K562 (cell line): Measurements from ENCODE around the gene PTPRC. TPM values are rescaled to one million over a fixed set of nuclear protein-coding genes. Genes with fewer than 3 reads are reported as not detected.

Experiments
- BCL6 ChIP-seq: fragments of 250-450 bp; sonication (Bioruptor Pico); IDR thresholded peaks from 2 replicates; pipeline ENCODE4 v1.4.0; 2020
- CBX2 ChIP-seq: fragments of 200-600 bp; sonication (generic); IDR thresholded peaks from one replicate; pipeline ENCODE4 v1.6.1; 2012; ENCODE audit warnings: mild to moderate bottlenecking, low read length, inconsistent platforms; ENCODE audit not compliant: insufficient read depth, poor library complexity, severe bottlenecking
- CC2D1A ChIP-seq: fragments of 450-650 bp; IDR thresholded peaks from 2 replicates; pipeline ENCODE4 v1.6.1; 2017; ENCODE audit warnings: mild to moderate bottlenecking
- FOXJ3 ChIP-seq: sonication (generic); formaldehyde crosslinking; IDR thresholded peaks from 2 replicates; pipeline ENCODE4 v1.4.0; 2020; ENCODE audit warnings: mild to moderate bottlenecking, missing genetic modification reagents
- GATA2 ChIP-seq: sonication (generic); formaldehyde crosslinking; IDR thresholded peaks from 2 replicates; pipeline ENCODE4 v1.4.0; 2020; ENCODE audit warnings: mild to moderate bottlenecking, missing genetic modification reagents
- GATAD2B ChIP-seq: fragments of 450-650 bp; IDR thresholded peaks from 2 replicates; pipeline ENCODE4 v1.6.1; 2017; ENCODE audit warnings: mild to moderate bottlenecking, borderline replicate concordance
- HDAC6 ChIP-seq: IDR thresholded peaks from 2 replicates; pipeline ENCODE4 v1.6.1; 2012; ENCODE audit warnings: low read depth, mild to moderate bottlenecking, control low read depth, inconsistent platforms, low read length, moderate library complexity
- L3MBTL2 ChIP-seq: fragments of 450-650 bp; IDR thresholded peaks from 2 replicates; pipeline ENCODE4 v1.6.1; 2016; ENCODE audit warnings: mild to moderate bottlenecking, moderate library complexity
- MYC ChIP-seq, 2 experiments: fragments of 250-450 bp in 1 of 2; sonication (Bioruptor Pico) in 1 of 2; IDR thresholded peaks; 2 replicates each; pipeline versions ENCODE4 v1.5.1 to v1.6.1; 2012 to 2021; ENCODE audit warnings: low read depth in 2 of 2, borderline replicate concordance in 1 of 2, improper control_type of control experiment in 1 of 2, low read length in 1 of 2, mild to moderate bottlenecking in 1 of 2, moderate library complexity in 1 of 2
- NEUROD1 ChIP-seq: fragments of 150-350 bp; IDR thresholded peaks from 2 replicates; pipeline ENCODE4 v1.6.1; 2014; ENCODE audit warnings: borderline replicate concordance, low read length, low read depth; ENCODE audit not compliant: partially characterized antibody
- NFE2 ChIP-seq: IDR thresholded peaks from 2 replicates; pipeline ENCODE4 v1.6.1; 2014; ENCODE audit warnings: antibody characterized with exemption, low read depth
- POLR2H ChIP-seq: IDR thresholded peaks from 2 replicates; pipeline ENCODE4 v1.6.1; 2016; ENCODE audit warnings: missing genetic modification characterization, low read depth, mild to moderate bottlenecking, control low read depth, missing compliant biosample characterization, moderate library complexity
- PTBP1 ChIP-seq: fragments of 200-400 bp; formaldehyde crosslinking; IDR thresholded peaks from 2 replicates; pipeline ENCODE4 v1.6.1; 2017; ENCODE audit warnings: low read depth, low read length
- RFX7 ChIP-seq: fragments of 250-450 bp; sonication (Bioruptor Pico); IDR thresholded peaks from 2 replicates; pipeline ENCODE4 v1.5.1; 2021; ENCODE audit warnings: mild to moderate bottlenecking
- STAG1 ChIP-seq: sonication (generic); formaldehyde crosslinking; IDR thresholded peaks from 2 replicates; pipeline ENCODE4 v1.5.0; 2020; ENCODE audit warnings: missing genetic modification reagents, borderline replicate concordance
- TEAD4 ChIP-seq, 2 experiments: sonication (generic) in 1 of 2; formaldehyde crosslinking in 1 of 2; IDR thresholded peaks; 2 replicates each; pipeline versions ENCODE4 v1.6.1 to v1.8.0; 2012 to 2022; ENCODE audit warnings: borderline replicate concordance in 1 of 2, inconsistent platforms in 1 of 2, low read length in 1 of 2, mild to moderate bottlenecking in 1 of 2, missing genetic modification reagents in 1 of 2
- TFAP4 ChIP-seq: sonication (generic); formaldehyde crosslinking; IDR thresholded peaks from 2 replicates; pipeline ENCODE4 v1.8.0; 2022; ENCODE audit warnings: missing genetic modification reagents, mild to moderate bottlenecking, moderate library complexity, borderline replicate concordance
- TOE1 ChIP-seq, 2 experiments: fragments of 450-650 bp in 1 of 2; sonication (generic) in 1 of 2; formaldehyde crosslinking in 1 of 2; IDR thresholded peaks; 2 replicates each; pipeline versions ENCODE4 v1.7.1 to v1.8.0; 2016 to 2022; ENCODE audit warnings: borderline replicate concordance in 2 of 2, mild to moderate bottlenecking in 2 of 2, antibody characterized with exemption in 1 of 2, inconsistent platforms in 1 of 2, low read depth in 1 of 2, missing genetic modification reagents in 1 of 2, moderate library complexity in 1 of 2
- TSC22D4 ChIP-seq: fragments of 450-650 bp; IDR thresholded peaks from 2 replicates; pipeline ENCODE4 v1.6.1; 2016; ENCODE audit warnings: missing genetic modification characterization, missing biosample characterization, control low read depth
- ZC3H8 ChIP-seq: fragments of 450-650 bp; IDR thresholded peaks from 2 replicates; pipeline ENCODE4 v1.6.1; 2017
- ZNF165 ChIP-seq: fragments of 250-450 bp; sonication (Bioruptor Pico); IDR thresholded peaks from 2 replicates; pipeline ENCODE4 v1.4.0; 2020; ENCODE audit warnings: borderline replicate concordance
- ZNF408 ChIP-seq: fragments of 250-450 bp; sonication (Bioruptor Pico); IDR thresholded peaks from 2 replicates; pipeline ENCODE4 v1.4.0; 2020; ENCODE audit warnings: low read depth, mild to moderate bottlenecking, moderate library complexity
- ZNF507 ChIP-seq: conservative IDR thresholded peaks from 2 replicates; pipeline ENCODE4 v1.6.1; 2017; ENCODE audit warnings: missing genetic modification characterization, missing compliant biosample characterization
- ZNF57 ChIP-seq: fragments of 450-650 bp; formaldehyde crosslinking; IDR thresholded peaks from 2 replicates; pipeline ENCODE4 v1.4.0; 2020; ENCODE audit warnings: mild to moderate bottlenecking, moderate library complexity
- ZNF586 ChIP-seq: fragments of 450-650 bp; formaldehyde crosslinking; conservative IDR thresholded peaks from 2 replicates; pipeline ENCODE4 v1.4.0; 2020; ENCODE audit warnings: mild to moderate bottlenecking, moderate library complexity
- polyA plus RNA-seq, 8 experiments: library from polyadenylated mRNA; depleted of rRNA in 4 of 8; stranded (reverse) in 5 of 8; unstranded in 3 of 8; fragments of >200 nt; fragmentation: Nextera tagmentation in 2 of 8; fragmentation: Illumina TruSeq in 1 of 8; extraction: Ambion mirVana in 2 of 8; extraction: Trizol in 1 of 8; gene quantifications; 2 replicates each; pipeline versions ENCODE4 v1.2.1 to v1.2.3, GENCODE V29; 2011 to 2014; ENCODE audit warnings: inconsistent platforms in 1 of 8, missing spikeins in 1 of 8
- total RNA-seq, 7 experiments: library from RNA; depleted of rRNA in 6 of 7; stranded (reverse); fragments of >200 nt in 6 of 7; fragmentation: Illumina TruSeq in 2 of 7; extraction: Trizol in 2 of 7; gene quantifications; 2 replicates each; pipeline versions ENCODE4 v1.2.1 to v1.2.3, GENCODE V29; 2011 to 2021; ENCODE audit warnings: low replicate concordance in 1 of 7
- TF ChIP-seq, protein P1 (sequence below): fragments of 250-450 bp; sonication (Bioruptor Pico); IDR thresholded peaks from 2 replicates; pipeline ENCODE4 v1.8.0; 2022; ENCODE audit warnings: inconsistent platforms, mild to moderate bottlenecking, moderate library complexity, borderline replicate concordance

PTPRC gene
- total and polyA plus RNA-seq, 9 of the 15 experiments (the other 6 are each of a cell fraction or from before 2014, with no cell fraction given), result 7.1 to 107 (median 62.9) TPM

DNA sequence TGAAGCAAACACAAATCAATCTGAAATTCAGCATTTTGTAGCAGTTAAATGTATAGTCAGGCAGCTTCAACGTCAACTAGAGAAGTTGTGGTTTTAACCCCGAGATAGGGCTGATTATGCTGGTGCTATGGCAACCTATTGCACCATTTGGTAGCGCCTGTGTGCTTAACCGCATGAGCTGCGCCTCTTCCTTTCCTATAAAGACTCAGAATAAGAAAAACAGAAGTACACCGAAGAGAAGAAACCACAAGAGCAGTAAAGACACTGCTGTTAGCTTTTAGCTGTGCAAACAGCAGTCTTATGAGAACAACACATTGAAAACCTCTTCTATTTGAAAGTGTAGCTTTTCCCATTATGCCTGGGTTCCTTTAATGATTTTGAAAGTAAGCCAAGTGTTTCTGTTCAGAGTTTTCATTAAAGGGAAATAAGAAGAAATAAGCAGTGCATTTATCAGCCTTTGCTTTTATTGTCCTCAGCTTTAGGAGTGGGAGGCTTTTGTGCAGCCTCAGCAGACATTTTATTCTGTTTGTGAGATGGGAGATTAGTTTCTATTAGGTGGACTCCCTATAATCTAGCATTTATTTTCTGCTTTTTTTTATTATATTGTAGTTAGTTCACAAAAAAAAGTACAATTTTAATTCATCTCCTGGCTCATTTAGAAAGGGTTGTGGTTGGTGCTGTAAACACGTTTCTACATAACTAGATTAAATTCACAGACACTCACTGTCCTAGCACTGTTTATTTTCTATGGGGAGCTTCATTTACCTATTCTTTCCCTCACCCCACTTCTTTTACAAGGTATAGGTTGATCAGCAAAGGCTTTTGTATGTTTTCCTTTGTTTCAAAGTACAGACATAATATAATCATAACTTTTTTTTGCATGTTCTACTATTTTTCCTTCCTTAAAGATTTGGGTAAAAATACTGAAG is 43.3 kb downstream of the PTPRC start (continued):
- TF ChIP-seq ZNF57 (CRISPR knock-in tag), result peak; percentile 72; the same call in 1 of the 2 replicates
- TF ChIP-seq FOXJ3 (CRISPR knock-in tag), result peak; percentile 60; the same call in 1 of the 2 replicates
- peak; percentile 67 for TF ChIP-seq POLR2H (tag)
- TF ChIP-seq TEAD4 (IDR thresholded peaks at IDR 0.05; ENCODE audit: low read length), result peak; percentile 65
- TF ChIP-seq TEAD4 (CRISPR knock-in tag; IDR thresholded peaks at IDR 0.05; ENCODE audit: borderline replicate concordance), result no peak
- no peak for TF ChIP-seq ZNF586
- TF ChIP-seq TOE1 (IDR thresholded peaks at IDR 0.05; ENCODE audit: borderline replicate concordance), result no peak
- TF ChIP-seq TOE1 (CRISPR knock-in tag; IDR thresholded peaks at IDR 0.05; ENCODE audit: borderline replicate concordance, low read depth), result no peak
- no peak for TF ChIP-seq ZNF507
- TF ChIP-seq, protein P1, sequence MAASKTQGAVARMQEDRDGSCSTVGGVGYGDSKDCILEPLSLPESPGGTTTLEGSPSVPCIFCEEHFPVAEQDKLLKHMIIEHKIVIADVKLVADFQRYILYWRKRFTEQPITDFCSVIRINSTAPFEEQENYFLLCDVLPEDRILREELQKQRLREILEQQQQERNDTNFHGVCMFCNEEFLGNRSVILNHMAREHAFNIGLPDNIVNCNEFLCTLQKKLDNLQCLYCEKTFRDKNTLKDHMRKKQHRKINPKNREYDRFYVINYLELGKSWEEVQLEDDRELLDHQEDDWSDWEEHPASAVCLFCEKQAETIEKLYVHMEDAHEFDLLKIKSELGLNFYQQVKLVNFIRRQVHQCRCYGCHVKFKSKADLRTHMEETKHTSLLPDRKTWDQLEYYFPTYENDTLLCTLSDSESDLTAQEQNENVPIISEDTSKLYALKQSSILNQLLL (CRISPR knock-in tag), result no peak
- no peak for TF ChIP-seq CC2D1A
- TF ChIP-seq ZNF408 (CRISPR knock-in tag), result no peak
- TF ChIP-seq GATAD2B, result no peak
- TF ChIP-seq HDAC6, result no peak
- no peak for TF ChIP-seq CBX2
- no peak for TF ChIP-seq STAG1 (CRISPR knock-in tag)
- no peak for TF ChIP-seq BCL6 (CRISPR knock-in tag)
- no peak for TF ChIP-seq ZC3H8
- TF ChIP-seq NFE2, result peak; percentile 8; the same call in 1 of the 2 replicates
- TF ChIP-seq MYC (IDR thresholded peaks at IDR 0.05; ENCODE audit: low read depth, low read length), result peak; percentile 77
- no peak for TF ChIP-seq MYC (CRISPR knock-in tag; IDR thresholded peaks at IDR 0.05; ENCODE audit: borderline replicate concordance, low read depth)
- peak; percentile 56 for TF ChIP-seq NEUROD1
- no peak for TF ChIP-seq PTBP1
- TF ChIP-seq GATA2 (CRISPR knock-in tag), result peak; percentile 66
- TF ChIP-seq RFX7 (CRISPR knock-in tag), result no peak
- TF ChIP-seq TSC22D4 (tag), result no peak
- TF ChIP-seq TFAP4, result no peak; the same call in 1 of the 2 replicates
- no peak for TF ChIP-seq ZNF165 (CRISPR knock-in tag)
- TF ChIP-seq L3MBTL2, result 0 out of 2 replicates have a peak, but pooled peaks have one; percentile 26
